Tibial nerve (tissue), 3 donors: ENCODE results near the gene FARP1.

ENCODE experiments used
- POLR2A ChIP-seq, 2 donors: fragments of 450-650 bp; IDR thresholded peaks; one replicate each; pipeline ENCODE4 v1.6.1; 2017; ENCODE audit warnings: antibody characterized with exemption in 2 of 2, mild to moderate bottlenecking in 2 of 2, moderate library complexity in 2 of 2
- TF ChIP-seq, protein P1 (sequence below), 5 experiments: fragments of 200-600 bp in 3 of 5; fragments of 450-650 bp in 2 of 5; sonication (generic) in 3 of 5; IDR thresholded peaks; one replicate each; pipeline ENCODE4 v1.5.1; 2016 to 2019; ENCODE audit warnings: antibody characterized with exemption in 5 of 5, mild to moderate bottlenecking in 3 of 5, moderate library complexity in 2 of 5

DNA sequence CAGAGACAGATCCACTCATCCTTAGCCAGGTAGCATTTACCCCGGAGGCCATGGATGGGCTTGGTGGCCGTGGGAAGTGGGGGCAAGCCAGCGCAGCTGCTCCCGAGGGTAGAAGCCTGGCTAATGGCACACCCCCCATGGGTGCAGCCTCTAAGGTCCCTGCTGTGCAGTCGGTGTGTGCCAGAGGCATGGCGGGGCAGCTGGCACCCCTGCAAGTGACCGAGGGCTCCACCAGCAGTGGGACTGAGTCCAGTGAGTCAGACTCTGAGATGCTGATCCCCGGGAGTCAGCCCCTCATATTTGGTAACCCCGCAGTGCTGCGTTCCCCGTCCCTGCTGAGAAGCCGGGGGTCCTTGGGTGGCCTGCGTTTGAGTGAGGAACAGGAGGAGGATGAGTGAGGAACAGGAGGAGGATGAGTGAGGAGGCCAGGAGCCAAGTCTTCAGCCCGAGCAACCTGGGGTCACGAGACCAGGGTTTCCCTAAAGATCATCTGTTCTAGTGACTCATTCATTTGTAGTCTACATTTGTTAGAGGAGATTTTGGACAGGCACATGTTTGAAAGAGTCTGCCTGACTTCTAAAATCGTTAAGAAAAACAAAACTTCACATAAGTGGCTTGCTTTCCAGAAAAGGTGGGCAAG lies 253.3 kb downstream of the FARP1 start:
- no peak for TF ChIP-seq POLR2A (IDR thresholded peaks at IDR 0.05)
- TF ChIP-seq, protein P1, sequence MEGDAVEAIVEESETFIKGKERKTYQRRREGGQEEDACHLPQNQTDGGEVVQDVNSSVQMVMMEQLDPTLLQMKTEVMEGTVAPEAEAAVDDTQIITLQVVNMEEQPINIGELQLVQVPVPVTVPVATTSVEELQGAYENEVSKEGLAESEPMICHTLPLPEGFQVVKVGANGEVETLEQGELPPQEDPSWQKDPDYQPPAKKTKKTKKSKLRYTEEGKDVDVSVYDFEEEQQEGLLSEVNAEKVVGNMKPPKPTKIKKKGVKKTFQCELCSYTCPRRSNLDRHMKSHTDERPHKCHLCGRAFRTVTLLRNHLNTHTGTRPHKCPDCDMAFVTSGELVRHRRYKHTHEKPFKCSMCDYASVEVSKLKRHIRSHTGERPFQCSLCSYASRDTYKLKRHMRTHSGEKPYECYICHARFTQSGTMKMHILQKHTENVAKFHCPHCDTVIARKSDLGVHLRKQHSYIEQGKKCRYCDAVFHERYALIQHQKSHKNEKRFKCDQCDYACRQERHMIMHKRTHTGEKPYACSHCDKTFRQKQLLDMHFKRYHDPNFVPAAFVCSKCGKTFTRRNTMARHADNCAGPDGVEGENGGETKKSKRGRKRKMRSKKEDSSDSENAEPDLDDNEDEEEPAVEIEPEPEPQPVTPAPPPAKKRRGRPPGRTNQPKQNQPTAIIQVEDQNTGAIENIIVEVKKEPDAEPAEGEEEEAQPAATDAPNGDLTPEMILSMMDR (IDR thresholded peaks at IDR 0.05), result no peak
